Hepatocyte (in vitro differentiated cells): ENCODE data around the gene SPATA21.

Source experiments
- EZH2 ChIP-seq: fragments of 200-600 bp; sonication (generic); IDR thresholded peaks from 2 replicates; pipeline ENCODE4 v1.6.1; 2016; ENCODE audit warnings: antibody characterized with exemption, mild to moderate bottlenecking, borderline replicate concordance
- TF ChIP-seq, protein P1 (sequence below): fragments of 200-600 bp; sonication (generic); IDR thresholded peaks from 2 replicates; pipeline ENCODE4 v1.5.1; 2016; ENCODE audit warnings: antibody characterized with exemption, mild to moderate bottlenecking; ENCODE audit not compliant: poor library complexity

DNA sequence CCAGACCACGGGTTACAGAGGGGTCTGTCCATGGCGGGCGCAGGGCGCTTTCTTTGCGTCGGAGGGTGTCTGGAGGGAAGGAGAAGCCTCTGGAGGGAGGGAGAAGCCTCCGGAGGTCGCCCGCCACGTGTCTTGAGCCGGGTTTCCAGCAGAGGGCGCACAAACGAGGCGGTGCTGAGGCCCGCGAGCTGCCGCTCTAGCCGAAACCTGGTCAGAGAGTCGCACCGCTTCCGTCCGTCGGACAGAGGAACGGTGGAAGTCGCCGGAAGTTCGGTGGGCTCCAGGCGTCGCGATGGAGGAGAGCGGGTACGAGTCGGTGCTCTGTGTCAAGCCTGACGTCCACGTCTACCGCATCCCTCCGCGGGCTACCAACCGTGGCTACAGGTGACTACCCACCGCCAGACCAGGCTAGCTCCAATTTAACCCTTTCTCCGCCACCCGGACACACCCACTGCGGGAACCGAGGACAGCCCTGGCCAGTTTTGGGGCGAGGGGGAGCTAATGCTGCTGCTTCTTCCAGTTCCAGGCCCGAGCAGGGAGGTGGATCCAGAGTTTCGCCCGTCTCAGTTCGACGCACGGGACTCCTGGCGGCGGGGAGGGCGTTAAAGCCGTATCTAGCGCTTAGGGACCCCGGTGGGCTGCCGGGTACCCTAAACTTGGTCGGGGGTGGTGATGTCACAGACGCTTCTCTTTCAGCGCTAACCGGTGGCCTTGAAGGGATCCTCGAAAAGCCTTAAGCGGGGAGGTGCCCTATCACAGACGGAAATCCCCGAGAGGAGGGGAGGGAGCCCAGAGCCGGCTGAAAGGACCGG is 3.5 kb upstream of the SPATA21 start, which contains the start of gene NECAP2:
- TF ChIP-seq, protein P1, sequence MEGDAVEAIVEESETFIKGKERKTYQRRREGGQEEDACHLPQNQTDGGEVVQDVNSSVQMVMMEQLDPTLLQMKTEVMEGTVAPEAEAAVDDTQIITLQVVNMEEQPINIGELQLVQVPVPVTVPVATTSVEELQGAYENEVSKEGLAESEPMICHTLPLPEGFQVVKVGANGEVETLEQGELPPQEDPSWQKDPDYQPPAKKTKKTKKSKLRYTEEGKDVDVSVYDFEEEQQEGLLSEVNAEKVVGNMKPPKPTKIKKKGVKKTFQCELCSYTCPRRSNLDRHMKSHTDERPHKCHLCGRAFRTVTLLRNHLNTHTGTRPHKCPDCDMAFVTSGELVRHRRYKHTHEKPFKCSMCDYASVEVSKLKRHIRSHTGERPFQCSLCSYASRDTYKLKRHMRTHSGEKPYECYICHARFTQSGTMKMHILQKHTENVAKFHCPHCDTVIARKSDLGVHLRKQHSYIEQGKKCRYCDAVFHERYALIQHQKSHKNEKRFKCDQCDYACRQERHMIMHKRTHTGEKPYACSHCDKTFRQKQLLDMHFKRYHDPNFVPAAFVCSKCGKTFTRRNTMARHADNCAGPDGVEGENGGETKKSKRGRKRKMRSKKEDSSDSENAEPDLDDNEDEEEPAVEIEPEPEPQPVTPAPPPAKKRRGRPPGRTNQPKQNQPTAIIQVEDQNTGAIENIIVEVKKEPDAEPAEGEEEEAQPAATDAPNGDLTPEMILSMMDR, result peak; percentile 93
- no peak for TF ChIP-seq EZH2
